Gastrocnemius medialis (tissue), 4 donors: Measurements from ENCODE around the gene CTTNBP2. TPM values are rescaled to one million over a fixed set of nuclear protein-coding genes. Genes with fewer than 3 reads are reported as not detected.

Experiments
- ATAC-seq, 2 donors: fragments of 150-250 bp; one replicate each; pipeline ENCODE4 v1.9.1; 2016
- DNase-seq, 2 donors: peaks; one replicate each; pipeline ENCODE4 v3.0.0-alpha.2; 2019
- H3K27ac ChIP-seq, 4 donors: fragments of 200-600 bp; sonication (generic); 1 replicate in 1 of 4; 2 replicates in 3 of 4; pipeline ENCODE4 v1.5.1; 2016 to 2018; ENCODE audit warnings: mild to moderate bottlenecking in 2 of 4, moderate library complexity in 1 of 4
- H3K27me3 ChIP-seq, 3 donors: fragments of 200-600 bp; sonication (generic) in 2 of 3; 1 replicate in 1 of 3; 2 replicates in 2 of 3; pipeline versions ENCODE4 v1.5.1 to v1.6.0; 2016 to 2019; ENCODE audit warnings: mild to moderate bottlenecking in 1 of 3, moderate library complexity in 1 of 3
- H3K36me3 ChIP-seq, 2 donors: fragments of 200-600 bp; sonication (generic) in 1 of 2; one replicate each; pipeline ENCODE4 v1.5.1; 2017 to 2018
- H3K4me1 ChIP-seq, 2 donors: fragments of 200-600 bp; sonication (generic) in 1 of 2; one replicate each; pipeline ENCODE4 v1.5.1; 2016 to 2017; ENCODE audit warnings: mild to moderate bottlenecking in 2 of 2
- H3K4me3 ChIP-seq, 4 donors: fragments of 200-600 bp; sonication (generic) in 3 of 4; 1 replicate in 1 of 4; 2 replicates in 3 of 4; pipeline ENCODE4 v1.5.1; 2016 to 2019; ENCODE audit warnings: mild to moderate bottlenecking in 2 of 4
- H3K9me3 ChIP-seq, 3 donors: fragments of 200-600 bp; sonication (generic) in 2 of 3; 1 replicate in 1 of 3; 2 replicates in 2 of 3; pipeline ENCODE4 v1.5.1; 2016 to 2019
- CTCF ChIP-seq, 5 experiments: fragments of 450-650 bp in 3 of 5; fragments of 200-600 bp in 2 of 5; sonication (generic) in 2 of 5; IDR thresholded peaks in 4 of 5; conservative IDR thresholded peaks in 1 of 5; 1 replicate in 4 of 5; 2 replicates in 1 of 5; pipeline ENCODE4 v1.5.1; 2016 to 2019; ENCODE audit warnings: antibody characterized with exemption in 5 of 5, mild to moderate bottlenecking in 3 of 5, moderate library complexity in 3 of 5
- POLR2A ChIP-seq, 2 donors: fragments of 450-650 bp; IDR thresholded peaks; one replicate each; pipeline ENCODE4 v1.6.1; 2017; ENCODE audit warnings: antibody characterized with exemption in 2 of 2, mild to moderate bottlenecking in 2 of 2, moderate library complexity in 2 of 2
- in situ Hi-C, 4 donors: fragments of 200-750 bp; cut with MboI; loops; one replicate each; pipeline versions ENCODE4 v1.15.0 to v1.8.0; 2017; ENCODE audit warnings: low sequenced_read_pairs in 4 of 4
- intact Hi-C: fragments of 100-400 bp; cut with DNase I; formaldehyde crosslinking; loops from one replicate; pipeline ENCODE4 v1.15.1; 2023; ENCODE audit warnings: low total_unique reads
- total RNA-seq, 4 donors: library from RNA; depleted of rRNA; stranded (reverse); fragments of >200 nt; gene quantifications; one replicate each; pipeline versions ENCODE4 v1.1.0 to v1.2.3, GENCODE V29; 2016

CTTNBP2 gene
- total RNA-seq, 4 donors from 2014 or later = 0.49 to 1.8 (median 1.5) TPM

- H3K9me3 ChIP-seq = no peaks in the 10 kb centered on the region
- ATAC-seq (no peak), DNase-seq (no peak)
- no peak overlapping the region for H3K4me3 ChIP-seq
- TF ChIP-seq CTCF (IDR thresholded peaks at IDR 0.05 in 4 of 5, conservative IDR thresholded peaks at IDR 0.05 in 1 of 5) (no peak), POLR2A (IDR thresholded peaks at IDR 0.05) (no peak)
- no peaks in the 10 kb centered on the region for H3K36me3 ChIP-seq
- intact Hi-C loops (no loop called here), in situ Hi-C loops (no loop called here)
- H3K4me1 ChIP-seq = no peaks in the 10 kb centered on the region
- no peak overlapping the region for H3K27ac ChIP-seq
- no peaks in the 10 kb centered on the region for H3K27me3 ChIP-seq
Observed at GRCh38 chr7:117707080-117707479, 166.2 kb downstream of the CTTNBP2 start.

- Histone ChIP-seq H3K4me3 (no peak overlapping the region), H3K27me3 (no peaks in the 10 kb centered on the region), H3K36me3 (no peaks in the 10 kb centered on the region), H3K9me3 (no peaks in the 10 kb centered on the region), H3K27ac (no peak overlapping the region), H3K4me1 (no peaks in the 10 kb centered on the region)
- DNase-seq (no peak), ATAC-seq (no peak)
- intact Hi-C loops (no loop called here), in situ Hi-C loops (no loop called here)
- TF ChIP-seq POLR2A (IDR thresholded peaks at IDR 0.05) (no peak), CTCF (IDR thresholded peaks at IDR 0.05 in 4 of 5, conservative IDR thresholded peaks at IDR 0.05 in 1 of 5) (no peak)
Observed at GRCh38 chr7:117706210-117706609, 167.0 kb downstream of the CTTNBP2 start.

GRCh38 chr7:117705630-117706029 is 167.6 kb downstream of the CTTNBP2 start:
- in situ Hi-C loops = no loop called here

GRCh38 chr7:117704063-117704462 is 169.2 kb downstream of the CTTNBP2 start:
- in situ Hi-C loops (no loop called here), intact Hi-C loops (no loop called here)
- ATAC-seq = no peak
- no peak for TF ChIP-seq CTCF (IDR thresholded peaks at IDR 0.05 in 4 of 5, conservative IDR thresholded peaks at IDR 0.05 in 1 of 5)
- no peak for TF ChIP-seq POLR2A (IDR thresholded peaks at IDR 0.05)
- H3K27me3 ChIP-seq = no peaks in the 10 kb centered on the region
- no peak overlapping the region for H3K4me3 ChIP-seq
- no peaks in the 10 kb centered on the region for H3K4me1 ChIP-seq
- no peak for DNase-seq
- no peaks in the 10 kb centered on the region for H3K36me3 ChIP-seq
- no peak overlapping the region for H3K27ac ChIP-seq
- no peaks in the 10 kb centered on the region for H3K9me3 ChIP-seq

More at GRCh38 chr7:117705630-117706029, 167.6 kb downstream of the CTTNBP2 start:
- no peak for DNase-seq
- H3K4me1 ChIP-seq = no peaks in the 10 kb centered on the region
- ATAC-seq = no peak
- H3K27ac ChIP-seq = no peak overlapping the region
- TF ChIP-seq POLR2A (IDR thresholded peaks at IDR 0.05) = no peak
- TF ChIP-seq CTCF (IDR thresholded peaks at IDR 0.05 in 4 of 5, conservative IDR thresholded peaks at IDR 0.05 in 1 of 5) = no peak
- H3K36me3 ChIP-seq = no peaks in the 10 kb centered on the region
- intact Hi-C loops = no loop called here
- H3K9me3 ChIP-seq = no peaks in the 10 kb centered on the region
- H3K27me3 ChIP-seq = no peaks in the 10 kb centered on the region
- H3K4me3 ChIP-seq = no peak overlapping the region

- no peaks in the 10 kb centered on the region for H3K4me1 ChIP-seq
- H3K4me3 ChIP-seq = no peak overlapping the region
- intact Hi-C loops = no loop called here
- no peak overlapping the region for H3K27ac ChIP-seq
- in situ Hi-C loops = no loop called here
- H3K9me3 ChIP-seq = no peaks in the 10 kb centered on the region
- TF ChIP-seq CTCF (IDR thresholded peaks at IDR 0.05 in 4 of 5, conservative IDR thresholded peaks at IDR 0.05 in 1 of 5) = no peak
- TF ChIP-seq POLR2A (IDR thresholded peaks at IDR 0.05) = no peak
- DNase-seq (no peak), ATAC-seq (no peak)
- no peaks in the 10 kb centered on the region for H3K36me3 ChIP-seq
- H3K27me3 ChIP-seq = no peaks in the 10 kb centered on the region
Observed at GRCh38 chr7:117698018-117698417, 175.2 kb downstream of the CTTNBP2 start.
